ENCODE data around the gene MRPS5.

GRCh38 chr2:95062242-95063085 lies 59.1 kb downstream of the MRPS5 start:
- TF ChIP-seq ZBTB33 (IDR thresholded peaks at IDR 0.05) = no peak
- no peak for TF ChIP-seq CTCF (IDR thresholded peaks at IDR 0.05; ENCODE audit: low read depth, low read length, missing input control)
- no peak for TF ChIP-seq RAD21 (IDR thresholded peaks at IDR 0.05)
- TF ChIP-seq REST (IDR thresholded peaks at IDR 0.05) = no peak
- no peak for TF ChIP-seq YY1 (IDR thresholded peaks at IDR 0.05)
- TF ChIP-seq FOXA1 (IDR thresholded peaks at IDR 0.05) = no peak
